ENCODE data around the gene GRM4. TPM values are rescaled to one million over a fixed set of nuclear protein-coding genes. Genes with fewer than 3 reads are reported as not detected.

The GRM4 gene
- total and polyA plus RNA-seq, 11 donors, result 0.20 TPM; not detected in 10

- TF ChIP-seq POLR2A (IDR thresholded peaks at IDR 0.05) (no peak), CTCF (IDR thresholded peaks at IDR 0.05) (no peak)
- H3K27me3 ChIP-seq, result peaks cover 0 to 66% (median 13%) of the 10 kb centered on the region in 9 donors
- DNase-seq, result no peak
- no peaks in the 10 kb centered on the region for H3K36me3 ChIP-seq
- WGBS, 4 donors, result 12 to 22% (median 20%) methylated on average over 5 of the region's 5 CpGs
- no peak overlapping the region for H3K27ac ChIP-seq
- no peak for ATAC-seq
- no peaks in the 10 kb centered on the region for H3K9me3 ChIP-seq
- intact Hi-C loops (cut with DNase I), result no loop called here
- no peaks in the 10 kb centered on the region for H3K4me1 ChIP-seq
- no peak overlapping the region for H3K4me3 ChIP-seq
Observed at GRCh38 chr6:34129753-34130152, 16.1 kb downstream of the GRM4 start.

- H3K4me3 ChIP-seq, result no peak overlapping the region
- peaks cover 0 to 63% (median 13%) of the 10 kb centered on the region in 9 donors for H3K27me3 ChIP-seq
- no peak overlapping the region for H3K27ac ChIP-seq
- 67 to 77% (median 72%) methylated on average over 13 of the region's 13 CpGs for WGBS, 4 donors
- H3K4me1 ChIP-seq, result no peaks in the 10 kb centered on the region
- no peak for DNase-seq
- H3K9me3 ChIP-seq, result no peaks in the 10 kb centered on the region
- no peak for ATAC-seq
- TF ChIP-seq CTCF (IDR thresholded peaks at IDR 0.05) (no peak), POLR2A (IDR thresholded peaks at IDR 0.05) (no peak)
- intact Hi-C loops (cut with DNase I), result no loop called here
- H3K36me3 ChIP-seq, result no peaks in the 10 kb centered on the region
Observed at GRCh38 chr6:34128045-34128444, 17.8 kb downstream of the GRM4 start.

GRCh38 chr6:34126419-34126818 is 19.5 kb downstream of the GRM4 start:
- no peaks in the 10 kb centered on the region for H3K9me3 ChIP-seq
- peaks cover 0 to 60% (median 2%) of the 10 kb centered on the region in 9 donors for H3K27me3 ChIP-seq
- no peaks in the 10 kb centered on the region for H3K36me3 ChIP-seq
- intact Hi-C loops (cut with DNase I), result no loop called here
- DNase-seq (no peak), ATAC-seq (no peak)
- no peaks in the 10 kb centered on the region for H3K4me1 ChIP-seq
- no peak for TF ChIP-seq POLR2A (IDR thresholded peaks at IDR 0.05)
- no peak for TF ChIP-seq CTCF (IDR thresholded peaks at IDR 0.05)
- 23 to 53% (median 46%) methylated on average over 3 of the region's 3 CpGs for WGBS, 4 donors
- no peak overlapping the region for H3K4me3 ChIP-seq
- H3K27ac ChIP-seq, result no peak overlapping the region

GRCh38 chr6:34125939-34126338 is 19.9 kb downstream of the GRM4 start:
- intact Hi-C loops (cut with DNase I), result no loop called here
- H3K4me3 ChIP-seq, result no peak overlapping the region
- no peaks in the 10 kb centered on the region for H3K9me3 ChIP-seq
- H3K4me1 ChIP-seq, result no peaks in the 10 kb centered on the region
- no peaks in the 10 kb centered on the region for H3K36me3 ChIP-seq
- no peak for ATAC-seq
- TF ChIP-seq CTCF (IDR thresholded peaks at IDR 0.05), result no peak
- TF ChIP-seq POLR2A (IDR thresholded peaks at IDR 0.05), result no peak
- DNase-seq, result no peak
- 86 to 92% (median 86%) methylated on average over 3 of the region's 3 CpGs for WGBS, 4 donors
- H3K27ac ChIP-seq, result no peak overlapping the region
- peaks cover 0 to 59% (median 2%) of the 10 kb centered on the region in 9 donors for H3K27me3 ChIP-seq

All from heart left ventricle (tissue), 16 donors.